Peyer's patch (tissue), 4 donors: ENCODE measurements around the gene CIB1.

ENCODE experiments used
- POLR2A ChIP-seq, 2 donors: fragments of 450-650 bp; IDR thresholded peaks; one replicate each; pipeline ENCODE4 v1.5.1; 2017; ENCODE audit warnings: antibody characterized with exemption in 2 of 2, mild to moderate bottlenecking in 2 of 2, moderate library complexity in 2 of 2
- TF ChIP-seq, protein P1 (sequence below), 6 experiments: fragments of 450-650 bp in 4 of 6; fragments of 200-600 bp in 2 of 6; sonication (generic) in 1 of 6; IDR thresholded peaks; one replicate each; pipeline ENCODE4 v1.5.1; 2017 to 2019; ENCODE audit warnings: antibody characterized with exemption in 6 of 6, mild to moderate bottlenecking in 3 of 6, moderate library complexity in 1 of 6

GRCh38 chr15:90181776-90182175 is 52.0 kb downstream of the CIB1 start:
- TF ChIP-seq, protein P1, sequence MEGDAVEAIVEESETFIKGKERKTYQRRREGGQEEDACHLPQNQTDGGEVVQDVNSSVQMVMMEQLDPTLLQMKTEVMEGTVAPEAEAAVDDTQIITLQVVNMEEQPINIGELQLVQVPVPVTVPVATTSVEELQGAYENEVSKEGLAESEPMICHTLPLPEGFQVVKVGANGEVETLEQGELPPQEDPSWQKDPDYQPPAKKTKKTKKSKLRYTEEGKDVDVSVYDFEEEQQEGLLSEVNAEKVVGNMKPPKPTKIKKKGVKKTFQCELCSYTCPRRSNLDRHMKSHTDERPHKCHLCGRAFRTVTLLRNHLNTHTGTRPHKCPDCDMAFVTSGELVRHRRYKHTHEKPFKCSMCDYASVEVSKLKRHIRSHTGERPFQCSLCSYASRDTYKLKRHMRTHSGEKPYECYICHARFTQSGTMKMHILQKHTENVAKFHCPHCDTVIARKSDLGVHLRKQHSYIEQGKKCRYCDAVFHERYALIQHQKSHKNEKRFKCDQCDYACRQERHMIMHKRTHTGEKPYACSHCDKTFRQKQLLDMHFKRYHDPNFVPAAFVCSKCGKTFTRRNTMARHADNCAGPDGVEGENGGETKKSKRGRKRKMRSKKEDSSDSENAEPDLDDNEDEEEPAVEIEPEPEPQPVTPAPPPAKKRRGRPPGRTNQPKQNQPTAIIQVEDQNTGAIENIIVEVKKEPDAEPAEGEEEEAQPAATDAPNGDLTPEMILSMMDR (IDR thresholded peaks at IDR 0.05): no peak
- TF ChIP-seq POLR2A (IDR thresholded peaks at IDR 0.05): no peak
